ENCODE data around the gene SLX1A.
"Not testable (repeated sequence)": the region's sequence is repeated elsewhere in the genome, so short reads cannot be mapped to it uniquely, and the experiment has no call there.

Gene SLX1A

DNA sequence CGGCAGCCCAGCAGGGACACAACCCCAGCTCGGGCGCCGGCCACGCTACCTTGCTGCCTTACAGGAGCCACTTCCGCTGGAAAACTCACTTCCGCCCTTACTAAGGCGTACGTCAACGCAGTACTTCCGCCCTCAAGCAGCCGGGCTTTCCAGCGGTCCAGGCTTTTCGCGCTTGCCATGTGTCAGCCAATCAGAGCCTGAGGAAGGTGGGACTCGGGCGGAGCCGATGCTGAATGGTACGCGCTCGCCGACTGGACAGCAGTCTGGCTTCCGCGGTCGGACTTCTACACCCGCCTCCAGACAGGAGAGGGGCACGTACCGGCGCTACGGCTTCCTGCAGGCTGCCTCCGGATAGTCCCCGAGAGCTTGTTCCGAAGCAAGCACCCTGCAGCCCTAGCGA is at the start of gene SLX1A, which contains the start of gene BOLA2B:
Gene SLX1A (plus strand): TSS at position 261 of the 400 bp plus-strand sequence. CDS start 210 bp downstream, outside the sequence.
Gene BOLA2B (minus strand): TSS at position 52 of the 400 bp plus-strand sequence. CDS start 71 bp downstream, outside the sequence.
- DNase-seq: not testable (repeated sequence)

DNA sequence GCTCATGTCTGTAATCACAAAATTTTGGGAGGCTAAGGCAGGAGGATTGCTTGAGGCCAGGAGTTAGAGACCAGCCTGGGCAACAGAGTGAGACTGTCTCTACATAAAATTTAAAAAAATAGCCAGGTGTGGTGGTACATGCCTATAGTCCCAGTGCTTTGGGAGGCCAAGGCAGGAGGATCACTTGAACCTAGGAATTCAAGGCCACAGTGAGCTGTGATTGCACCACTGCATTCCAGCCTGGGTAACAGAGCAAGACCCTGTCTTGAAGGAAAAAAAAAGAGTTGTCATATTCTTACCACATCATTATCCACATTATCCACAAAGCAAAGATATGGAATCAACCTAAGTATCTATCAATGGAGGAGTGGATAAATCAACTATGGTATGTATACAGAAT is 49.7 kb upstream of the SLX1A start:
- no peak for DNase-seq

DNA sequence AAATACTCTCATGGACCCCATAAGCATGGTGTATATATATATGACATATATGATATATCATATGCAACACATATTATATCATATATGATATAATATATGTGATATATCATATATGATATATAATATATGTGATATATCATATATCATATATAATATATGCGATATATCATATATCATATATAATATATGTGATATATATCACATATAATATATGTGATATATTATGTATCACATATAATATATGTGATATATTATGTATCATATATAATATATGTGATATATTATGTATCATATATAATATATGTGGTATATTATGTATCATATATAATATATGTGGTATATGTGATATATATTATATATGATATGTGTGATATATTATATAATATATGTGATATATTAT is 48.8 kb upstream of the SLX1A start:
- no peak for DNase-seq

- DNase-seq: no peak
Measured at GRCh38 chr16:30145657-30146056, 48.0 kb upstream of the SLX1A start.

DNA sequence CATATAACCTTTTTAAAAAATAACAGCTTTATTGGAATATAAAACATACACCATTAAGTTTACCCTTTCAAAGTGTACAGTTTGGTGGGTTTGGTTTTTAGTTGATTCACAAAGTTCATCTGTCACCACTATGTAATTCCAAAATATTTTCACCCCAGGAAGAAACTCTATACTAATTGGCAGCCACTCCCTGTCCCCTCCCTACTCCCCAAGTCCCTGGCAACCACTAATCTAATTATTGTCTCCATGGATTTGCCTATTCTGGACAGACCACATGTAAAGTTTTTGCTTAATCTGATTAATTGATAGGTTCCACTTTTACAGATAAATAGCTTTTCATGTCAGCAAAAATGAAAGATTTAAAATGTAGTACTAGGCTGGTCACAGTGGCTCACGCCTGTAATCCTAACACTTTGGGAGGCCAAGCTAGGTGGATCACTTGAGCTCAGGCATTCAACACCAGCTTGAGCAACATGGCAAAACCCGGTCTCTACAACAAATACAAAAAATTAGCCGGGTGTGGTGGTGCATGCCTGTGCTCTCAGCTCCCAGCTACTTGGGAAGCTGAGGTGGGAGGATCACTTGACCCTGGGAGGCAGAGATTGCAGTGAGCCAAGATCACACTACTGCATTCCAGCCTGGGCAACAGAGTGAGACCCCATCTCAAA is 45.7 kb upstream of the SLX1A start:
- DNase-seq: no peak

DNA sequence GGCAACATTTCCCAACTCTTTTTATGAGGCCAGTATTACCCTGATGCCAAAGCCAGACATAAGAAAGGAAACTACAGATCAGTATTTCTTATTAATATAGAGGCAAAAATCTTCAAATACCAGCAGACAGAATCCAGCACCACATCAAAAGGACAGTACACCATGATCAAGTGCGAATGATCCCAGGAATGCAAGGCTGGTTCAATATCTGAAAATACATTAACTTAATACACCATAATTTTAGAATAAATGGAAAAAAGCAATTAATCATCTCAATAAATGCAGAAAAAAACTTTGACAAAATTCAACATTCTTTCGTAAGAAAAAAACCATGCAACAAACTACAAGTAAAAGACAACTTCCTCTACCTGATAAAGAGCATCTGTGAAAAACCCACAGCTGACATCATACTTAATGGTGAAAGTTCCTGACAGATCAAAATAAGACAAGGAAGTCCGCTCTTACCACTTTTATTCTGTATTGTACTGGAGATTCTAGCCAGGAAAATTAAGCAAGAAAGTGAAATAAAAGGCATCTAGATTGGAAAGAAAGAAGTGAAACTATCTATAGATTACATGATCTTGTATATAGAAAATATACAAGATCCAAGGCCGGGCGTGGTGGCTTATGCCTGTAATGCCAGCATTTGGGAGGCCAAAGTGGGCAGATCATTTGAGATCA is 44.3 kb upstream of the SLX1A start:
- no peak for DNase-seq

GRCh38 chr16:30151091-30151490 is 42.6 kb upstream of the SLX1A start:
- no peak for DNase-seq

- DNase-seq: no peak
Measured at GRCh38 chr16:30152517-30152916, 41.2 kb upstream of the SLX1A start.

DNA sequence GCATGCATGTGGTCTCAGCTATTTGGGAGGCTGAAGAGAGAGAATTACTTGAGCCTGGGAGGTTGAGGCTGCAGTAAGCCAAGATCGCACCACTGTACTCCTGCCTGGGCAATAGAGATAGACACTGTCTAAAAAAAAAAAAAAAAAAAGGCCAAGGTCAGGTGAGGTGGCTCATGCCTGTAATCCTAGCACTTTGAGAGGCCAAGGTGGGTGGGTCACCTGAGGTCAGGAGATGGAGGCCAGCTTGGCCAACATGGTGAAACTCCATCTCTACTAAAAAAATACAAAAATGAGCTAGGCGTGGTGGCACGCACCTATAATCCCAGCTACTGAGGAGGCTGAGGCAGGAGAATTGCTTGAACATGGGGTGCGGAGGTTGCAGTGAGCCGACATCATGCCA is 38.5 kb upstream of the SLX1A start:
- no peak for DNase-seq

DNA sequence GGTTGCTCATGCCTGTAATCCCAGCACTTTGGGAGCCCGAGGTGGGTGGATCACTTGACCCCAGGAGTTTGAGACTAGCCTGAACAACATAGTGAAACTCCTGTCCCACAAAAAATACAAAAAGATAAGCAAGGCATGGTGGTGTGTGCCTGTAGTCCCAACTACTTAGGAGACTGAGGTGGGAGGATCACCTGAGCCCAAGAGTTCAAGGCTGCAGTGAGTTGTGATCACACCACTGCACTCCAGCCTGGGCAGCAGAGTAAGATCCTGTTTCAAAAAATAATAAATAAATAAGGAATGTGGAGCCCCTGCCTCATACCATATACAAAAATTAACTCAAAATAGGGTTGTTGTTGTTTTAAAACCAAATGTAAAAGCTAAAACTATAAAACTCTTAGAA is 36.5 kb upstream of the SLX1A start:
- DNase-seq: no peak

DNA sequence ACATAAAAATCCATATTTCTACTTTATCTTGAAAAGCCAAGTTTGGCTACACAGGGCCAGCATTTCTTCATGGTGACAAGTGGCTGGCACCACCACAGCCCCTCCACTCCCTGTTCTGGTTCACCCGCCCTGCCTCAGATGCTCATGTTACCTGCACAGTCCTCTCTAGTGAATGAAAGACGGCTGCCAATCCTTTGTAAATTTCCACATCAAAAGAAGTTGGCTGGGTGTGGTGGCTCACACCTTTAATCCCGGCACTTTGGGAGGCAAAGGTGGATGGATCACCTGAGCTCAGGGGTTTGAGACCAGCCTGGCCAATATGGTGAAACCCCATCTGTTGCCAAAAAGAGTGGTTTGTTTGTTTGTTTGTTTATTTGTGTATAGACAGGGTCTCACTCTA is 30.1 kb upstream of the SLX1A start:
- no peak for DNase-seq

DNA sequence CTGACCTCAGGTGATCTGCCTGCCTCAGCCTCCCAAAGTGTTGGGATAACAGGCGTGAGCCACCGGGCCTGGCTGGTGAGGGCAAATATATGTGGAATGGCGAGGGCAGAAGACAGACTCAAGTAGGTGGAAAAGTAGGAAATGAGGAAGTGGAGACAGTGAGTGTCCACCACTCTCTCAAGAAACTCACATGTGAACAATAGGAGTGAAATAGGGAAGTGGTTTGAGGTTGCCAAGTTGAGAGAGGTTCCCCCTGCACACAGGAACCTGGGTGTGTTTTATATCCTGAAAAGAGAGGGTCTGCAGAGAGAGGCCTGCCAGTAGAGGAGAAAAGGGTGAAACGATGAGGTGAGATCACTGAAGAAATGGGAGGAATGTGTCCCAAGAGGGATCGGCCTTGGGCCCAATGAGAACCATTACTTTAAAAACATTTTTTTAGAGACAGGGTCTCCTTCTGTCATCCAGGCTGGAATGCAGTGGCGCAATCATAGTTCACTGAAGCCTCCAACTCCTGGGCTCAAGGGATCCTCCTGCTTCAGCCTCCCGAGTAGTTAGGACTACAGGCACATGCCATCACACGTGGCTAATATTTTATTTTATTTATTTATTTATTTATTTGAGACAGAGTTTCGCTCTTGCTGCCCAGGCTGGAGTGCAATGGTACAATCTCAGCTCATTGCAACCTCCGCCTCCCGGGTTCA is 27.3 kb upstream of the SLX1A start:
- DNase-seq: no peak

- DNase-seq: not testable (repeated sequence)
Measured at GRCh38 chr16:30168746-30169145, 24.9 kb upstream of the SLX1A start.

DNA sequence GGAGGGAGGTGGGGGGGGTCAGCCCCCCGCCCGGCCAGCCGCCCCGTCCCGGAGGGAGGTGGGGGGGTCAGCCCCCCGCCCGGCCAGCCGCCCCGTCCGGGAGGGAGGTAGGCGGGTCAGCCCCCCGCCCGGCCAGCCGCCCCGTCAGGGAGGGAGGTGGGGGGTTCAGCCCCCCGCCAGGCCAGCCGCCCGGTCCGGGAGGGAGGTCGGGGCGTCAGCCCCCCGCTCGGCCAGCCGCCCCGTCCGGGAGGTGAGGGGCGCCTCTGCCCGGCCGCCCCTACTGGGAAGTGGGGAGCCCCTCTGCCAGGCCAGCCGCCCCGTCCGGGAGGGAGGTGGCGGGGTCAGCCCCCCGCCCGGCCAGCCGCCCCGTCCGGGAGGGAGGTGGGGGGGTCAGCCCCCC is 24.3 kb upstream of the SLX1A start:
- DNase-seq: not testable (repeated sequence)

GRCh38 chr16:30170145-30170544 is 23.5 kb upstream of the SLX1A start:
- DNase-seq: not testable (repeated sequence)

- no peak for DNase-seq
Measured at GRCh38 chr16:30173054-30173453, 20.6 kb upstream of the SLX1A start.

- DNase-seq: not testable (repeated sequence)
Measured at GRCh38 chr16:30176876-30177275, 16.8 kb upstream of the SLX1A start.

- no peak for DNase-seq
Measured at GRCh38 chr16:30179195-30179594, 14.5 kb upstream of the SLX1A start.

DNA sequence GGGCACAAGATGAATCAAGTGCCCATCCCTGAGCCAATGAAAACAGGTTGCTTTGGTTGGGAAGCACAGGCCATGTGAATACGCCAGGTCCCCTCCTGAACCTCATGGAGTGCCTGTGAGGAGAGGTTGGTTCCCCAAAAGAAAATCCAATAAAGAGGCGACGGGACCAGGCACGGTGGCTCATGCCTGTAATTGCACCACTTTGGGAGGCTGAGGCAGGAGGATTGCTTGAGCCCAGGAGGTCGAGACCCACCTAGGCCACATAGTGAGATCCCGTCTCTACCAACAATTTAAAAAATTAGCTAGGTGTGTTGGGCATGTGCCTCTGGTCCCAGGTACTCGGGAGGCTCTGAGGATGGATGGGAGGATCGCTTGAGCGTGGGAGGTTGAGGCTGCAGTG is 13.7 kb upstream of the SLX1A start:
- DNase-seq: no peak

DNA sequence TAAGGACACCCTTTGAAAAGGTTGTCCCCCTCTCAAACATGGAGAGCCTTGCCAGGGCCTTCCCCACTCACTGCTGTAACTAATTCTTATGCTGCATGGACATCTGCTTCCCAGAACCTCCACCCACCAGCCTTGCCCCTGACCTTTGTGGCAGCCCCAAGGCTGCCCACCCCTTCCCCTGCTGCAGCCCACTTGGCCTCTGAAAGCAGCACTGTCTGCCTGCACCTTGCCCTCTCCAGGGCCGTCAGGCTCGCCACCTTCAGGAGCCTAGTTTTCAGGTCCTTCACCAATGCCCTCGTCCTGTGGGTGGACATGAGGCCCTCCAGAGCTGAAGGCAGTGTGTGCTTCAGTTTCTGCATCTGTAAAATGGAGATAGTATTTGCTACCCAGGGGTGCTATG is 12.9 kb upstream of the SLX1A start:
- DNase-seq: no peak

GRCh38 chr16:30183233-30184095 is 10.2 kb upstream of the SLX1A start, which contains the start of gene CORO1A:
CORO1A (plus strand) TSS chr16:30183602; CDS start chr16:30185210, 1,608 bp downstream.
- DNase-seq: no peak

DNA sequence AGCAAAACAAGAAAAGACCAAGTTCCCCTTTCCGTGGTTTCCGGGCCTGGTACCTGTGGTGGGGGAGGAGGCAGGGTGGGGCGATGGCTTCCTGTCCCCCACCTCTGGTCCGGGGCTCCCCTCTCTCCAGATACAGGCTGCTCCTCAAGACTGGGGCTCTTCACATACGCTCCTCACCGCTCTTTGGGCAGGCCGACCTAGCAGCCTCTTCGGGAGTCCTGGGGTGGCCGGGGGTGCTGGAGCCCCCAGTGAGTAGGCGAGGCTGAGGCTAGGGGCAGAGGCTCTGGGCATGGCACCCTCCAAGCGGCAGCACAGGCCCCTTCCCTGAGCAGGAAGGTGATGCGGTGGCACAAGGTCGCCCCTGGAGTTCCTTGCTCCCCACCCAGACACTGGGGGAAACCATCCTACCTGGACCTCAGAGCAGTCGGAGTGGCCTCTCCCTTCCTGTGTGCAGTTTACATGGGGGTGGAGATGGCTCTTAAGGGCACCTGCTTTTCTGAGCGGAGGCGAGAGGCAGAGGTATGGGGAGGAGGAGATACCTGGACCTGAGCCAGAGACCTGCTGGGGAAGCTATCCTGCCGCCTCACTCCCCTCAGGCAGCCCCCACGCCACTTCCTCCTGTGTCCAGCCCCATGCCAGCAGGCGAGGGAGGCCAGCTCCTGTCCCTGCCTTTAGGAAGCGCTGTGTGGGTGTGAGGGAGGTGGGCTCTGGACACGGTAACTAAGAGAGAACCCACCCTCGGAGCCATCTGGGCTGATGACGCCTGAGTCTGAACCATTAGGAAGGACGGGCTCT is 9.4 kb upstream of the SLX1A start:
- no peak for DNase-seq
